Cardiac muscle cell (in vitro differentiated cells and primary cell): ENCODE measurements around the gene RPRD1A. TPM values are rescaled to one million over a fixed set of nuclear protein-coding genes. Genes with fewer than 3 reads are reported as not detected.
"Not testable (repeated sequence)": the region's sequence is repeated elsewhere in the genome, so short reads cannot be mapped to it uniquely, and the experiment has no call there.

Source experiments
- DNase-seq, 2 donors: peaks; one replicate each; pipeline versions ENCODE4 v3.0.0 to v3.0.0-alpha.2; 2010 to 2017; ENCODE audit warnings: low read depth in 1 of 2, low spot score in 1 of 2
- H3K27ac ChIP-seq: fragments of 200-600 bp; sonication (generic); 2 replicates; pipeline ENCODE4 v1.5.1; 2016
- H3K27me3 ChIP-seq: fragments of 200-600 bp; sonication (generic); 2 replicates; pipeline ENCODE4 v1.6.0; 2016; ENCODE audit warnings: control low read depth
- H3K36me3 ChIP-seq: fragments of 200-600 bp; sonication (generic); 2 replicates; pipeline ENCODE4 v1.5.1; 2016; ENCODE audit warnings: control low read depth
- H3K4me1 ChIP-seq: fragments of 200-600 bp; sonication (generic); 2 replicates; pipeline ENCODE4 v1.8.1; 2017; ENCODE audit warnings: low read depth, mild to moderate bottlenecking, mixed run types
- H3K4me3 ChIP-seq: fragments of 200-600 bp; sonication (generic); 2 replicates; pipeline ENCODE4 v1.5.1; 2016; ENCODE audit warnings: mild to moderate bottlenecking
- H3K9me3 ChIP-seq: fragments of 200-600 bp; sonication (generic); 2 replicates; pipeline ENCODE4 v1.5.1; 2017; ENCODE audit warnings: low read depth, mild to moderate bottlenecking, control low read depth
- polyA plus RNA-seq: library from polyadenylated mRNA; unstranded; fragments of >200 nt; fragmentation: Nextera tagmentation; extraction: Ambion mirVana; gene quantifications from 2 replicates; pipeline ENCODE4 v1.2.1, GENCODE V29; 2016
- total RNA-seq: library from RNA; depleted of rRNA; stranded (reverse); fragments of >200 nt; gene quantifications from 2 replicates; pipeline ENCODE4 v1.2.3, GENCODE V29; 2016
- TF ChIP-seq, protein P1 (sequence below): IDR thresholded peaks from 2 replicates; pipeline ENCODE4 v1.5.1; 2012; ENCODE audit warnings: low read depth, mild to moderate bottlenecking, low read length

The RPRD1A gene
- total and polyA plus RNA-seq, 2 experiments from 2014 or later, result 29.5 to 89.3 TPM

DNA sequence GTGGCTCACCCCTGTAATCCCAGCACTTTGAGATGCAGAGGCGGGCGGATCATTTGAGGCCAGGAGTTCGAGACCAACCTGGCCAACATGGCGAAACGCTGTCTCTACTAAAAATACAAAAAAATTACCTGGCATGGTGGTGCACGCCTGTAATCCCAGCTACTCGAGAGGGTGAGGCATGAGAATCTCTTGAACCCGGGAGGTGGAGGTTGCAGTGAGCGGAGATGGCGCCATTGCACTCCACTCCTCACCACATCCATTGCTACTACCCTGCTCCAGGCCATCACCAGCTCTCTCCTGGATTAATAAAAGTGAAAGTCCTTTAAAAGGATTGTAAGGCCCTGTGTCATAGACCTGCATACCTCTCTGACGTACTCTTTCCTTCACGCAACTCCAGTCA, 93.7 kb downstream of the RPRD1A start:
- Histone ChIP-seq H3K9me3 (no peaks in the 10 kb centered on the region), H3K36me3 (peaks cover 28% of the 10 kb centered on the region), H3K27me3 (no peaks in the 10 kb centered on the region), H3K27ac (no peak overlapping the region), H3K4me1 (peaks cover 3% of the 10 kb centered on the region), H3K4me3 (peak overlapping the region; percentile 83)
- no peak for DNase-seq
- TF ChIP-seq, protein P1, sequence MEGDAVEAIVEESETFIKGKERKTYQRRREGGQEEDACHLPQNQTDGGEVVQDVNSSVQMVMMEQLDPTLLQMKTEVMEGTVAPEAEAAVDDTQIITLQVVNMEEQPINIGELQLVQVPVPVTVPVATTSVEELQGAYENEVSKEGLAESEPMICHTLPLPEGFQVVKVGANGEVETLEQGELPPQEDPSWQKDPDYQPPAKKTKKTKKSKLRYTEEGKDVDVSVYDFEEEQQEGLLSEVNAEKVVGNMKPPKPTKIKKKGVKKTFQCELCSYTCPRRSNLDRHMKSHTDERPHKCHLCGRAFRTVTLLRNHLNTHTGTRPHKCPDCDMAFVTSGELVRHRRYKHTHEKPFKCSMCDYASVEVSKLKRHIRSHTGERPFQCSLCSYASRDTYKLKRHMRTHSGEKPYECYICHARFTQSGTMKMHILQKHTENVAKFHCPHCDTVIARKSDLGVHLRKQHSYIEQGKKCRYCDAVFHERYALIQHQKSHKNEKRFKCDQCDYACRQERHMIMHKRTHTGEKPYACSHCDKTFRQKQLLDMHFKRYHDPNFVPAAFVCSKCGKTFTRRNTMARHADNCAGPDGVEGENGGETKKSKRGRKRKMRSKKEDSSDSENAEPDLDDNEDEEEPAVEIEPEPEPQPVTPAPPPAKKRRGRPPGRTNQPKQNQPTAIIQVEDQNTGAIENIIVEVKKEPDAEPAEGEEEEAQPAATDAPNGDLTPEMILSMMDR, result no peak

DNA sequence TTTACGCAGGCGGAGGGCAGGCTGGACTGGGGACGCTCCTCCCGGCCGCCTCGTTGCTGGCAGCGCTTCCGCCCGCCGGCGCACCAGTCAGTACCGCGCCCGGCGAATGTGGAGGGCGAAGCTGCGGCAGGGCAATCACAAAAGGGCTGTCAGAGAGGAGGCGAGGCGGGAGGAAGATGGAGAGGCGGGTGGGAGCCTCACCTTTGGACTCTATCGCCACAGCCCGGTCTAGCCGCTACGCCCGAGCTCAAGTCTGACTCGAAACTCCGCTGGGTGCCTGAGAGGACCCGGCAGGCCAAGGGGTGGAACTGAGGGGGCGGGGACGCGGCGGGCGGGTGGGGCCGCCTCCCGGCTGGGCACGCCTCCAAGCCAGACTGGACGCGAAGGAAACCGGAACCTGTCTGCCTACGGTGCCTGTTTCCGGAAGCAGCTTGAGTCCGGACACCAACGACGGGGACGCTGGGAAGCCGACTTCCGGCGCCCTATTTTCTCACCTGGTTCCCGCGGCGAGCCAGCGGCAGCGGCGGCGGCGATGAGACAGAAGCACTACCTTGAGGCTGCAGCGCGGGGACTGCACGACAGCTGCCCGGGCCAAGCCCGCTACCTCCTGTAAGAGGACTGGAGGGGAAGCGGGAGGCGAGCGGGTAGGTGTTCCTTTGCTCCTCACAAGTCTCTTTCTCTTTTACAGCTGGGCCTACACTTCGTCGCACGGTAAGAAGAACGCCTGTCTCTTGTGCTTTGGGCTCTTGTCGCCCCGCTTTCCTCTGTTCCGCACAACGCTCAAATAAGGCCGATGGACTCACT, 95.0 kb downstream of the RPRD1A start, which contains the start of gene RMP24:
RMP24 (plus strand) TSS at position 483 of the 804 bp plus-strand sequence.
- TF ChIP-seq, protein P1, result no peak
- Histone ChIP-seq H3K27ac (peak within 1 kb of the TSS; percentile 81), H3K27me3 (no peaks in the 10 kb centered on the region), H3K4me3 (peak within 1 kb of the TSS; percentile 83), H3K9me3 (no peaks in the 10 kb centered on the region), H3K36me3 (peaks cover 18% of the 10 kb centered on the region), H3K4me1 (peaks cover 3% of the 10 kb centered on the region)
- peak; percentile 96 to 97 for DNase-seq

DNA sequence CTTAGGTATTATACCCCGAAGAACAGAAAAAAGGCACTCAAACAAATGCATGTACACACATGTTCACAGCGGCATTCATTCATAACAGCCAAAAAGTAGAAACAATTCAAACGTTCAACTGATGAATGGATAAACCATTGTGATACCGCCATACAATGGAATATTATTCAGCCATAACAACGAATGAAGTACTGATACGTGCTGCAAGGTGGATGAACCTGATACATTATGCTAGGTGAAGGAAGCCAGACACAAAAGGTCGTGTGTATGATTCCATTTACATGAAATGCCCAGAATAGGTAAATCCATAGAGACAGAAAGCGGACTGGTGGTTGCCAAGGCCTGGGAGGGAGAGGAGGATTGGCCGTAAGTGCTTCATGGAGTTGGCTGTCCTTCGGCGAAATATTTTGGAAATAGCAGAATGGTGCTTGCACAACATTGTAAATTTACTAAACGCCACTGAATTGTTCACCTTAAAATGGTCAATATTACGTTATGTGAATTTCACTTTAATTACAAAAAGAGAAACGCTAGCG, 95.6 kb downstream of the RPRD1A start:
- peak overlapping the region; percentile 83 for H3K4me3 ChIP-seq
- DNase-seq, result no peak
- peaks cover 18% of the 10 kb centered on the region for H3K36me3 ChIP-seq
- H3K9me3 ChIP-seq, result no peaks in the 10 kb centered on the region
- peaks cover 3% of the 10 kb centered on the region for H3K4me1 ChIP-seq
- H3K27me3 ChIP-seq, result no peaks in the 10 kb centered on the region
- TF ChIP-seq, protein P1, result no peak
- peak overlapping the region; percentile 76 for H3K27ac ChIP-seq

DNA sequence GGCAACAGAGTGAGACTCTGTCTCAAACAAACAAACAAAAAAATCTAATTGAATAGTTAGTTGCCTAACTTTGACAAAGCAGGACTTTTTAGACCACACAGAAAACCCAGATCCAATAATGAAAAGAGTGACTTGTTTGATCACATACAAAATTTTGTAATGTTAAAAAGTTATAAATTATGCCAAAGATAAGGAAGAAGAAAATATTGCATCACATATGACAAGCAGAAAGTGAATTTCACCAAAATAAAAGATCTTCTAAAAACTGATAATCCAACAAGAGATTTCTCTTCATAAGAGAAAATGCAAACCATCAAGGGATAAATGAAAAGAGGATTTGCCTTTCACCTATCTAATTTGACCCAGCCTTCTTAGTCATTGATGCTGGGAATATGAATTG, 97.7 kb downstream of the RPRD1A start:
- TF ChIP-seq, protein P1, result no peak
- H3K4me3 ChIP-seq, result no peak overlapping the region
- no peak overlapping the region for H3K27ac ChIP-seq
- H3K4me1 ChIP-seq, result peaks cover 3% of the 10 kb centered on the region
- H3K36me3 ChIP-seq, result peaks cover 8% of the 10 kb centered on the region
- H3K27me3 ChIP-seq, result no peaks in the 10 kb centered on the region
- H3K9me3 ChIP-seq, result no peaks in the 10 kb centered on the region
- DNase-seq, result no peak

DNA sequence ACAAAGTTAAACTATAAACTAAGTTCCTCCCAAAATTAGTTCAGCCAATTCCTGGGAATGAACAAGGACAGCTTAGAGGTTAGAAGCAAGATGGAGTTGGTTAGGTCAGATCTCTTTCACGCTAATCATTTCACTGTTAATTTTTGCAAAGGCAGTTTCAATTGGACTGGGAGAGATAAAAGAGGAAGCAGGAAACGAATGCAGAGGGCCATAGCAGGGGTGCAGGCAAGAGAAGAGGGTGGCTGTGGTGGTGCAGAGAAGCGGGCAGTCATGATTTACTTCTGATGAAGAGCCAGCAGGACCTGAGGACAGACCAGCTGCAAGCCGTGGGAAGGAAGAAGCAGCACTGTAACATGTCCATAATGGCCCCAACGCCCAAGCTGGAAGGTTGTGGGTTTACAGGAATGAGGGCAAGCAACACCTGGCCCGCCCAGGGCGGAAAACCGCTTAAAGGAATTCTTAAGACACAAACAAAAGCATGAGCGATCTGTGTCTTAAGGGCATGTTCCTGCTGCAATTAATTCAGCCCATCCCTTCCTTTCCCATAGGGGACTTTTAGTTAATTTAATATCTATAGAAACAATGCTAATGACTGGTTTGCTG, 99.0 kb downstream of the RPRD1A start:
- no peaks in the 10 kb centered on the region for H3K9me3 ChIP-seq
- no peak overlapping the region for H3K27ac ChIP-seq
- H3K4me1 ChIP-seq, result peaks cover 3% of the 10 kb centered on the region
- H3K36me3 ChIP-seq, result no peaks in the 10 kb centered on the region
- H3K4me3 ChIP-seq, result no peak overlapping the region
- no peak for DNase-seq
- no peaks in the 10 kb centered on the region for H3K27me3 ChIP-seq
- TF ChIP-seq, protein P1, result no peak

DNA sequence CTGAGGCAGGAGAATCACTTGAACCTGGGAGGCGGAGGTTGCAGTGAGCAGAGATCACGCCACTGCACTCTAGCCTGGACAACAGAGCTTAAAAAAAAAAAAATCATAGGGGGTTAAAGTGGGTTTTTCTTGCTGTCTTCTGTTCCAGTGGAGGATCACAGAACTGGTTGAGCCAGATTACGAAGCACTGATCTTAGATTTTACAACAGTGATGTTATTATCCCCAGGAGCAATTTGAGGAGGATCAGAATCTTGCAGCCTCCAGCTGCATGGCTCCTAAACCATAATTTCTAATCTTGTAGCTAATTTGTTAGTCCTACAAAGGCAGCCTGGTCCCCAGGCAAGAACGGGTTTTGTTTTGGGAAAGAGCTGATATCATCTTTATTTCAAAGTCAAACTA, 99.5 kb downstream of the RPRD1A start:
- H3K4me3 ChIP-seq, H3K4me1 ChIP-seq, H3K27me3 ChIP-seq, H3K27ac ChIP-seq, H3K36me3 ChIP-seq, H3K9me3 ChIP-seq, DNase-seq: not testable (repeated sequence)
